Activated CD4-positive, CD25-positive, alpha-beta regulatory T cell treated with anti-CD3 and anti-CD28 coated beads, Interleukin-2, amount 50 U/mL, for 72 hours (primary cell): Measurements from ENCODE around the gene KMT5B.
A peak's percentile ranks its signal among the peaks of the same experiment; 100 is the strongest.

Experiments used
- DNase-seq: peaks from one replicate; pipeline ENCODE4 v3.0.0; 2021

Gene KMT5B

DNA sequence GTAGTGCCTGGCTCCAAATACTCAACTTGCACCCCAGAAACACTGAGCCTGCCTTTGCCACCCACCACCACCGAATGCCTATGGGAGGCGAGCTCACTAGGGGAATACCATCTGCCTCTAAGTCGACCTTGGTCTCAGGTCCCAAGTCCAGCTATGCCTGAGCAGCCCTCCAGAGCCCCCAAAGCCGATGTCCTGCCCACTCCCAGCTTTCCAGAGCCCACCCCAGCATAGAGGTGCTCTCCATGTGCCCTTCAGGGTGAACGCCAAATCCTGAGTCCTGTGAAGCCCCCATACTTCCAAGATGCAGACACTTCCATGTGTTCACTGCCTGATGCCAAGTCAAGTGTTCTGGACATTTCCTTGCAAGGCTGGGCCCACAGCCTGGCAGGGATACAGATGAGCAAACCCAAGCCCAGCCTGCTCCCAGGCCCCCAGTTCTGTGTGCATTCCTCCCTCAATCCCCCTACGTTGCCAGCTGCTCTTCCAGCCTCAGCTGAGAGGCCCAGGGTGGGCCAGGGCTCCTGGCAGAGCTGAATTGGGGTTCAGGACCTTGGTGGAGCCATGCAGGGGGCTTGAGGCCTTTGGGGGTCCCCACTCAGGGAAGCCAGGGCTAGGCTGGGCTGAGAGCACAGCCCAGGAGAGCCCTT, 2.6 kb upstream of the KMT5B start:
- no peak for DNase-seq

DNA sequence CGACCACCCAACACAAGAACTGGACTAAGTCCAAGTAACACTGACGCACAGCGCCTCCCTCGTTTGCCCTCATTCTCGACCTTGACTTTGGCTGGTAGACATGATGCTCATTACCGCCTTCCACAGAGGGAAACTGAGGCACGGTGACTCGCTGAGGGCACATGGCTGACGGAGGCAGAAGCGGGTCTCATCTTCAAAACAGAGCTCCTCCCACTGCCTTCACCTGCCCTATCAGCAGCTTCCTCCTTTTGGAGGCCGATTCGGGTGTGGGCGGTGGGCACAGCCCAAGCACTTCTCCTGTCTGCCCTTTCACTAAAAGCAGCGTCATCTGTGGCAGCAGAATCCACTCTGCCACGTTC, 2.0 kb upstream of the KMT5B start:
- peak; percentile 42 for DNase-seq

DNA sequence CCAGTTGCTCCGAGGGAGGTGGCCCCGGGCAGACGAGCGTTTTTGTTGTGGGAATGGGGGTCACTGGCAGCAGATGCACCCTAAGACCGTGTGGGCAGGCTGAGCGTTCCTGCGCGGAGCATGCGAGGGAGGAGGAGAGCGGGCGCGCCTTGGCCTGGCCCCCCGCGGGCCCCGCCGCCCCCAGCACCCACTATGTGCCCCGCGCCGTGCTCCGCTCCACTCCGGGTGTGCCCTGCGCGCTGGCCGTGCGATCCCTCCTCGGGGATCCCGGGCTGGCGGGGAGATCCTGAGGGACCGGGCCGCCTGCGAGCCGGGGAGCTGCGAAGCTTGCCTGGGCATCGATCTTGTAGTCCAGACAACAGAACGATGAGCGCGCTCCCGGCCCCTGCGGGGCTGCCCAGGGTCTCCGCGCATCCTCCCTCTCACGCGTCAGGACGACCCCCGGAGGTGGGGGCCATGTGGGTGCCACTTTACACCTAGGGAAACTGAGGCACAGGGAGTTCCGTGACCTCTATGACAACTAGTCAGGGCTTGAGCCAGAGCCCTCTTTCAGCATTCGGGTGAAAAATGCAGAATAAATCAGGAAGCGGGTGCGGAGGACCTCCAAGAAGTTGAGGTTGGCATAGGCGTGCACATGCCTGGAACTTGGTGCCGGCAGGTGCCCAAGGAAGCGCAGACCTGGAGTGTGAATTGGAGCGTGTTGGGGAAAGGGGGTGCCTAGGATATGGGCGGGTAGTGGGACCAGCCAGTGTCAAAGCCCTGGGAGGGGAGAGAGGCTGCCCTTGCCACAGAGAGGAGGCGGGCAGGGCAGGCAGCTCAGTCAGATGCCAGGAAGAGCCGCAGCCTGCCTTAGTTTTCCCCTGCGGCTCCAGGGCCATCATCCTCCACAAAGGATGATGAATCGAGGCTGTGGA, 1.3 kb upstream of the KMT5B start:
- peak; percentile 49 for DNase-seq

DNA sequence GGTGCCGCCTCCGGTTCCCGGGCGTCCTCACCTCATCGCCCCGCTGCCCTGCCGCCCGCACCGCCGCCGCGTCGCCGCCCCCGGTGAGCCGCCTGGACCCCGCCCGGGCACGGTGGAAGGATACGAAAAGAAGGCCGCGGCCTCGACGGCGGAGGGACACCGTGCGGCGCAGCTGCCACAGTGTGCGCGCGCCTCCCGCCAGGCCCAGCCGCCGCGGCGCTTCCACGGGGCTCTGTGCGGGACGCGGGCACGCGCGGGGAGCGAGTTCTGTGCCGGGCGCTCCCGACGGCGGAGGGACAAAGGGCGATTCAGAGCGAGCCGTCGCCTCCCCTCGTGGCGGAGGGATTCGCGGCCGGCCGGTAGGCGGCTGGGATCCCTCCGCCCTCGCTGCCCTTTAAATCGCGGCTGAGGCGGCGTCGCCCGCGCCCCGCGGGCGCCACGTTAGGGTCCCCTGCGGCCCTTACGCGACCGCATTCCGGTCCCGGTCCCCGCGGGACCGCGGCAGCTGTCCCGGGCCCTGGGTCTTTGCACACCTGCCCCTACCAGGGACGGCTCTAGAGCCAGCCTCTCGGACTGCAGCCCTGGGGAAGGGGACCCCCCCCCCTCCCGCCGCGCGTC, 568 bp upstream of the KMT5B start:
- DNase-seq = peak; percentile 84

DNA sequence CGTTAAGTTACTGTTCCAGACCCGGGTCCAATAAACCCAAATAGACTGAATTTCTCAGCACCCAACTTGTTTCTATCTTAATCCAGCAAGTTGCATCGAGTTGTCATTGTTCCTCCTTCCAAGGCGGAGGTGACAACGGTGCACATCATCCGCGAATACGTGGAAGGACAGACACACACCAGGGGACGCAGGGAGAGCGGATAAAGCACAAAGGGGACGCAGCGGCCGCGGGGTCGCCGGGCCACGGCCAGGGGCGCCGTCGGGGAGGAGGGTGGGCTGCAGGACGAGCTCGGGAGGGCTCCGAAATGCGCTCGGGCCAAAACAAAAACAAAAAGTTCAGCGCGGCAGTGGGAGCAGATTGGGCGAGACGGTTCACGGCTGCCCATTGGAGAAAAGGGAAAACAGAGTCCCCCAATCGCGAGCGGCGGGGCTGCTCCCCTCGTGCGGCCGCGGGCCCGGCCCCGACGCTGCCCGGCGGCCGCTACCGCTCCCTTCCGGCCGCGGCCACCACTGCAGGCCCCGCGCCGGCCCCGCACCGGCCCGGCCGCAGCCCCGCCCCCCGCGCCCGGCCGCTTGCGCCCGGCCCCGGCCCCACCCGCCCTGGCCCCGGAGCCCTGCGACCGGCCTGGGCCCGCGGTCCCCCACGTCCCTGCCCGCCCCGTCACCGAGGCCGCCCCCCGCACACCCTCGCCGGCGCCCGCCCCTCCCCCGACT, 518 bp downstream of the KMT5B start:
- peak; percentile 64 for DNase-seq

DNA sequence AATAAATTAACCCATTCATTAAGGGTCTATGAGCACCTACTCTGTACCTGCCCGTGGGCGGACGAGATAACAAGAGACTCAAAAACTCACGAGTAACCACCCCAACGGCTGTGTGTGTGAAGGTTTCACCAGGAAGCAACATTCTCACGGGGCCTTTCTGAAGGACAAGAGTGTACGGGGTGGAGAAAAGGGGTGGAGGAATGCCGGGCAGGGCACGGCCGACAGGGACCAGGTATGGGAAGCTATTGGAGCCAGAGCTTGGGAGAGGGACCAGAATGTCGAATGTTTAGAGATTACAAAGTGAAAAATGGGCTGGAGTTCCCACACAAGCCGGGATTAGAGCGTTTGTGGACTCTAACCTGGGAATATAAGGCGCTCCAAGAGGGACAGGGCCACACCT, 1.6 kb downstream of the KMT5B start:
- DNase-seq = no peak

DNA sequence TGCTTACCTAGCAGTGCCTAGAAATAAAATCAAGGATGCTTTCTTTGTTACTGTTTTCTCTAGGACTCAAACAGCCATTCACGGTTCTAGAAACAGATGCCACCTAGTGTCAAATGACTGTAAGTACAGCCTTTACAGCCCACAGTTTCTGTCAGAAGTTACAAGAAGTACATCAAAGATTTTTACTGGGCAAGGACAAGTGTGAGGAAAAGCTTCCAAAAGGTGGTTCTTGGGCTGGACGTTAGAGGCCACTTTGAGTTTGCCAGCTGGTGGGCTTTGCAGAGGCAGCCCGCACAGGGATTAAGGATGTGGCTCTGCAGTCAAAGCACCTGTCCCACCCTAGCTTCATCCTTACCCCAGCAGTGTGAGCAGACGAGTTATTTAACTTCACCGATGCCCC, 6.9 kb downstream of the KMT5B start:
- DNase-seq = no peak

DNA sequence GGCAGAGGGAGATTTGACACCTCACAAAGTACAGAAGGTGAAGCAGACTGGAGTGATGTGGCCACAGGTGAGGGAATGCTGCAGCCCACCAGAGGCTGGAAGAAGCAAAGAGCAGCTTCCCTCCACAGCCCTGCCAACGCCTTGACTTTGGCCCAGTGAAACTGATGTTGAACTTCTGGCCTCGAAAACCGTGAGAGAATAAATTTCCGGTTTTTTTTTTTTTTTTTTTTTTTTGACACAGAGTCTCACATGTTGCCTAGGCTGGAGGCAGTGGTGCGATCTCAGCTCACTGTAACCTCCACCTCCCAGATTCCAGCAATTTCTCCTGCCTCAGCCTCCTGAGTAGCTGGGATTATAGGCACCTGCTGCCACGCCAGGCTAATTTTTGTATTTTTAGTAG, 8.7 kb downstream of the KMT5B start:
- no peak for DNase-seq

DNA sequence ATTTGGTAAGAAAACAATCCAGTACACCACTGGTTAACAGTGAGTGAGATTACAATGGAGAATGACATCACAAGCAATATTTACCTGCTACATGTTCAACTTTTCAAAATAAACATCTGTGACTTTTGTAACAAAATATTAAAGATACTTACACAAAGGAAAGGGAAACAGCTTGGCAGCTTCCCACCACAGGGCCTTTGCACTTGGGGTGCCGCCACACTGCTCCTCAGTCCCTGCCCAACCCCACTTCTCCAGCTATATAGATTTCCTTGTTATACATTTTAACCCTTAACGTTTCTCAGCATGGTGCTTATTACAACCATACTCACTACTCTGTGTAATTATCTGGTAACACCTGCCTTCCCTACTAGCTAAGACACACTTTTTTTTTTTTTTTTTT, 10.9 kb downstream of the KMT5B start:
- no peak for DNase-seq

DNA sequence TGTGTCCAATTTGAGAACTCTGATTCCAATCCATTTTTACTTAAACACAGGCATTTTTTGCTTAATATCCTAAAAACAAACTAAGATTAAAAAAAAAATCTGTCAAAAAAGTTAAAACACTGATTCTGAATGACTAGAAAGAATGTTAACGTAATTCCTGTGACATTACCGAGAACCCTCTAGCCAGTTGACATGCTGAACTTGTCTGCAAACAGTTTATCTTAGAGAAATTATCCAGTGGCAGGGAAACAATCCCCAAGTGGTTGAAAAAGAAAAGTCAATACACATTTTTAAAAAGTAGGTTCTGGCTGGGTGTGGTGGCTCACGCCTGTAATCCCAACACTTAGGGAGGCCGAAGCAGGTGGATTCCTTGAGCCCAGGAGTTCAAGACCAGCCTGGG, 11.6 kb downstream of the KMT5B start:
- no peak for DNase-seq

DNA sequence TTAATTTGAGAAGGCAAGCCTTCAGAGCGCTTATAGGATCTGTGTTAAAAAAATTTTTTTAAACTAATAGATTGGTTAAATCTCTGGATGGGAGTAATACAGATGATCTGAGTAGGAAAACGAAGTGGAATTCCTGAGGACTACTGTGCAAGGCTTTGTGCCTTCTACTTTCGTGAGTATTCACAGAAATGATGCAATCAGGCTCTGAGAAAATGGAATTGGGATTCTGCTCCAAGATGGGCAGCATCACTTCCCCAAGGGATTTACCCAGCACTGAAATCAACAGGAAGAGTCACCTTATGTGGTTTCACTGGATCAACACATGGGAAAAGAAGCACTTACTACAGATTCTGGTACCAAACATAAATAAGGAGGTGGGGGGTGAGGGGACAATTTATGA, 12.5 kb downstream of the KMT5B start:
- no peak for DNase-seq

DNA sequence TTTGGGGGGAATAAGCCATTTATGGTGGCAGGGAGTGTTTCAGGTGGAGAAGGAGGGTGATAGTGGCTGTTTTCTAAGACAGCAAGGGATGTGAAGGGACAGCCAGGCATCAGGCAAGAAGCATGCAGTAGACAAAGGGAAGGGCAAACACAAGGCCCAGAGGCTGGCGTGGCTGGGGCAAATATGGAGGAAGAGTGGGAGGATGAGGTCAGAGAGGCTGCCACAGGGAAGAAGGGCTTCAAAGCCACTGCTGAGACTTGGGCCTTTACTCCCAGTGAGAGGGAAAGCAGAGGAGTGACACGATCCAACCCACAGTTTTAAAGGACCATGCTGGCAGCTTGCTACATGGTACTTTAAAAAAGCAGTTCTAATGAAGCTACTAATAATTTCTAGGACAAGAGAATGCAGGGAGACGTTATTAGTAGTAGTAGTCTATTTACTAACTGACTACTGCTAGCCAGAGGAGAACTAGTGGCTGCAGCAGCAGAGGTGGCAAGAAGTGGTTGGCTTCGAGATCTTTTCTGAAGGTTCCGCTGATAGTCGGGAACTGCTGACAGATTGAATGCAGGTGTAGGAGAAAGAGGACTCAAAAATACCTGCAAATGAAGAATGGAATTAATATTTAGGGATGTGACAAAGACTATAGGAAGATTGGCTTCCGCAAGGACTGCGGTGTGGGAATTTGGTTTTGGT, 13.7 kb downstream of the KMT5B start:
- DNase-seq = no peak

DNA sequence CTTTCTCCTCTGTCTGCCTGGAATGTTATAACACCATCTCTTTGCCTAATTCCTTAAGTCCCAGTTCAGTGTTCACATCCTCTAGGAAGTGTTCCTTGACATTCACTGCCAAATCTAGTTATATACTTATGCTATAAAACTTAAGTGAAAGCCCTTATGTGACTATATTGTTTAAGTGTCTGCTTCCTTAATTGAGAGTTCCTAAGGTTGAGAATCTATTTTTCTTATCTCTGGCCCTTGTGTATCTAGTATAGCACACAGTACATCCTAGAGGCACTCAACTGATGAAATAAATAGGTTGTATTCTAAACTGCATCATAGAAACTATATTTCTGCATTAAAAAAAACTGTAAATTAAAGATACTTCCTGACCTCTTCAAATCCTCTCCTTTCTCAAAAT, 16.9 kb downstream of the KMT5B start:
- DNase-seq = no peak

DNA sequence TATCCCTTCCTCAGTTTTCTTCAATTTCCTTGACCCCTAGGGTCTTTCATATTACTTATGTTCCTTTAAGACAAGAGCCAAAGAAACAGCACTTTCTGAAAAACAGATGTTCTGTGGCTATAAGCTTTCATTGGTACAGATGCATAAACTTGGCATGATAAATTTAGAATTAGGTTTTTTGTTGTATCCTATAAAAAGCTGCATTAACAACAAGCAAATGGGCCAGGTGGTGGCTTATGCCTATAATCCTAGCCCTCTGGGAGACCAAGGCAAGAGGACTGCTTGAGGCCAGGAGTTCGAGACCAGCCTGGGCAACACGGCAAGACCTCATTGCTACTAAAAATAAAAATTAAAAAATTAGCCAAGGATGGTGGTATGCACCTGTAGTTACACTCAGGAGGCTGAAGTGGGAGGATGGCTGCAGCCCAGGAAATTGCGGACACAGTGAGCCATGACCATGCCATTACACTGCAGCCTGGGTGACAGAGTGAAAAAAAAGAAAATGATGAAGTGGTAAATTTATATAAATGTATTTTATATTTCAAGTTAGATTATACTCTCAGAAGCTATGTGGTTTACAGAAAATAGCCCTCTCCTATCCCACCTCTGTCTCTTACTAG, 18.3 kb downstream of the KMT5B start:
- no peak for DNase-seq

DNA sequence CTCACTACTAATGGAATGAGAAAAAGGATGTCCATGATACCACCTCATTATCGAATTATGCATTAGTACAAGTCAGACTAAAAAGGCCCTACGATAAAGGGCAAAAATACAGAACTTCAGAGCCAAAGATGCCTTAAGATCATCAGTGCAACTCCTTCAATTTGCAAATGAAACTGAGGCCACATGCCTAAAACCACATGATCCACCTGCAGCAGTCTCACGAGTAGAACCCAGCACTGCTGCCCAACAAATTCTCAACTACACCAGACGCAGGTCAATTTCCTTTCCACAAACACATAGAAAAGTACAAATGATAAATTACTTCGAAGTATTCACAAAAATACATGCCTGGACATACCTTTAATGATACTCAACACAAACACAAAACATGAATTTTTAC, 20.1 kb downstream of the KMT5B start:
- DNase-seq = no peak

DNA sequence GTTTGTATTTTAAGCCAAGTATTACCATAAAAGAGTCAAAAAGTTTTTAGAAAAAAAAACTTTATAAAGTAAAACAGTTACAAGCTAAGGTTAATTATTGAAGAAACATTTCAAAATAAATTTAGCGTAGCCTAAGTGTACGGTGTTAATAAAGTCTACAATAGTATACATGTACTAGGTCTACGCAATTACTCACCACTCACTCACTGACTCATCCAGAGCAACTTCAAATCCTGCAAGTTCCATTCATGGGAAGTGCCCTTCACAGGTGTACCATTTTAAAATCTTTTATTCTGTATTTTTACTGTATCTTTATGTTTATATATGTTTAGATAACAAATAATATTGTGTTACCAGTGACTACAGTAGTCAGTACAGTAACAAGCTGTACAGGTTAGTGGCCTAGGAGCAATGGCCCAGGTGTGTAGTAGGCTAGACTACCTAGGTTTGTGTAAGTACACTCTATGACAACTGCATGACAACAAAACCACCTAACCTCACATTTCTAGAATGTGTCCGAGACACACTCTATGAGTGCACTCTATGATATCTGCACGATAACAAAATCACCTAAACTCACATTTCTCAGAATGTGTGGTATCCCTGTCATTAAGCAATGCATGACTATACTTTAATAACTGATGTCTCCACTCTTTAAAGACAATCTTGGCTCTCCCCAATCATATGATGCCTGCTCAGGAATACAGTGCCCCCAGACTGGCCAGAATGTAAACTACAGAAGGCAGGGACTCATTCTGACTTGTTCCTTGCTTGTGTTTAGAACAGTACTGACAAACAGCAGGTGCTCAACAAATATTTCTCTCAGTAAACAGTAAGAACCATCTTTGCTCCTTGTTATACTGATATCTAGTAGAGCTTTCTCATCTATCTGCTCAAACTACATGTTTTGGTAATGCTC, 21.2 kb downstream of the KMT5B start:
- no peak for DNase-seq

DNA sequence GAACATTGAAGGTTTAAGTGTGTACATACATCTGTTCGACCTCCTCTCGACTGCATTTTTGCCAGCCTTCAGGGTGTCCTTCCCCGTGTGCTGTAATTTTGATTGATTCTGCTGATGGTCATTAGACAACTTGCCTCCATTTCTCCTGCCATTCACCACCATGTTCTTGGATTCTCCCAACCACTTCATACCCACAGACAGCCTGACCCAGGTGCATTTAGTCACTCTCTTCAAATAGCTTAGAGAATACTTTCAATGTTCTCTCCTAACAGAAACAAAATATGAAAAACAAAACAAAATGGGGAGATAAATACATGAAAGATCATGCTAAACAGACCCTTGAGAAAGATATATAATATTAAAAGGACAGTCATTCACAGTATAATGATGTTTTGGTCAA, 23.2 kb downstream of the KMT5B start:
- no peak for DNase-seq

DNA sequence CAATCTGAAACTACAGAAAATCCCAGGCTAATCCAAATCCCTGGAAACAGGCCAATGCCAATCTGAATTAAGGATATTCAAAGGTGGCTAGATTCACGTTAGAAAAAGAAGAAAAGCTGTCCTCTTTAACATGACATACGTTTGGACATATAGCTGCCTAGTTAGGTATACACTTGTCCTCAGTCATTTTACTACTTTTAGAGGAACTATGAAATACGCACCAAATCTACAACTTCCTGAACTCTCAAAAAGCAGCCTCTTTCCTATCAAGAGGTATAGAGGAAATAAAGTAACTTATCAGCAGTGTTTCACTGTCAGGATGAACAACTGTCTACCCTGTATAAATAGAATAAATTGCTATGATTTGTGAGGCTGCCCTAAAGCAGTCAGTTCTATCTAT, 24.0 kb downstream of the KMT5B start:
- DNase-seq = no peak

DNA sequence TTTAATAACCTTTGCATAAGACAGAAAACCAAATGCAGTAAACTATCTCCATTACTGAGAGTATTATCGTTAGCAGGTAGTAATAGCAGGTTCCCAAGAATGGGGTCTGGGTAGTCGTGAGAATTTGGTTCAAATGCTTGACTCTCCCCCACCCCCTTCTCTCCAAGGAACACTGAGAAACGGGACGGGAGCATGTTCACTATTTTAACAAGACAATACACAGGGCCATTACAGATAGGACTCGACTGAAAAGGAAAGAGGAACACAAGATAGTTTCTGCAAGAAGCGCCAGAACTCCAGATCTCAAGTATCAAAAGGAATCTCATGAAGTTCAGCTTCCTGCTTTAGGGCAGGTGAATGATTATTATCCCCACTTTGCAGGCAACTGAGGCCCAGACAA, 27.0 kb downstream of the KMT5B start:
- no peak for DNase-seq

DNA sequence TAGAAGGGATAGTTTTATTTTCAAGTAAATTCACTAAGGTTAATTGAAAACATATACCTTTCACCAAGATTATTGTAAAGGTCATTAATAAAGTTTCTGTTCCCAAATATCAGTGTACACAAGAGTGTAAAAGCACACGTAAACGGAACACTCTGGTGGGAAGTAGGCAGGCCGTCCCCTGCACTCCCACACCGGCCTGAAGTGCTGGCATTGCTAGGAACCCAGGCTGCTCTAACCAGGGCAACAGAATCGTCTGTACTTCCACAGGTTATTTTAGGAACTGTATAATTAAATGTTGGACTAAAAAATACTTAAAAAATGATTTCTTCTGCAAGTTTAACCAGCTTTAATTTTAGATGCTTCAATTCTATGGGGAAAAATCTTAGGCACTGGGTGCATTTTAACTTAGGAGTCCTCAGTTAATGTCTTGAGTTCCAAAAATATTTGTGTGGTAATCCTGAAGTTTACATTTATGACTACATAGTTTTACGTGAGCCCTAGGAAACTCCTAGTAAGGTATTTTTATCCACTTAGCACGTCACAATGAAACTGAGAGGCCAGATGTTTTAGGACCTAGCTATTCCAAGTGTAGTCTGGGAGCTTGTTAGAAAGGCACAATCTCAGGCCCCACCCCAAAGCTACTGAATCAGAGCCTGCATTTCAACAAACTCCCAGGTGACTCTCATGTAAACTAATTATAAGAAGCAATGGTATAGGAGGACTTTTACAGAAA, 31.2 kb downstream of the KMT5B start:
- DNase-seq = no peak

DNA sequence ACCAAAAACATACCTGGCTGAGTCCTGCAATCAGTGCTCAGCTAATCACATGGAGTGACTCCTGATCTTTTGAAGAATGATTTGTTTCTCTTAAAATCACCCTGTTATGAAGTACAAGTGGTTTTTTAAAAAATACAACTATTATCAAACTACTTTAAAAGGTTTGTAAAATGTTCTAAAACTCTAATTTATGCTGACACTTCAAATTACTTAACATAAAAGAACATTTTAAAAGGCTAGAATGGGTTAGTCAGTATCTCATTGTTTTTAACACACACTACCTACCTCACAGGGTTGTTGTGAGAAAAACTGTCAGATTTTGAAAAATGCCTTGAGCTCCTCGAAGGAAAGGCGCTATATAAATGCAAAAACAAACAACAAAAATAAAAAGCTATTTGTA, 33.2 kb downstream of the KMT5B start:
- DNase-seq = no peak
